ENCODE results near the gene PLSCR5.

GRCh38 chr3:146653978-146654377, 48.8 kb upstream of the PLSCR5 start:
- TF ChIP-seq CTCF (IDR thresholded peaks at IDR 0.05) (no peak), POLR2AphosphoS5 (IDR thresholded peaks at IDR 0.05) (no peak)

Measured in stomach (tissue), 4 donors.